ENCODE results near the gene KCNC1.

DNA sequence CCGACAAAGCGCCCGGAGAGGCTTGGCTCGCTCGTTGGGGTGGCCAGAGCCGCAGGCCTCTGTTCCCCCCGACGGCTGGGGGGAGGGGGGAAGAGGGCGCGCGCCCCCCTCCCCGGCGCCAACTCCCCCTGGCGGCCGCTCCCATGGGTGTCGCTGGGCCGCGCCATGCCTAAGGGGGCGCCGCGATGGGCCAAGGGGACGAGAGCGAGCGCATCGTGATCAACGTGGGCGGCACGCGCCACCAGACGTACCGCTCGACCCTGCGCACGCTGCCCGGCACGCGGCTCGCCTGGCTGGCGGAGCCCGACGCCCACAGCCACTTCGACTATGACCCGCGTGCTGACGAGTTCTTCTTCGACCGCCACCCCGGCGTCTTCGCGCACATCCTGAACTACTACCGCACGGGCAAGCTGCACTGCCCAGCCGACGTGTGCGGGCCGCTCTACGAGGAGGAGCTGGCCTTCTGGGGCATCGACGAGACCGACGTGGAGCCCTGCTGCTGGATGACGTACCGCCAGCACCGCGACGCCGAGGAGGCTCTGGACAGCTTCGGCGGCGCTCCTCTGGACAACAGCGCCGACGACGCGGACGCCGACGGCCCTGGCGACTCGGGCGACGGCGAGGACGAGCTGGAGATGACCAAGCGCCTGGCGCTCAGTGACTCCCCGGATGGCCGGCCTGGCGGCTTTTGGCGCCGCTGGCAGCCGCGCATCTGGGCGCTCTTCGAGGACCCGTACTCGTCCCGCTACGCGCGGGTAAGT is 1.4 kb downstream of the KCNC1 start:
- TF ChIP-seq, protein P1, sequence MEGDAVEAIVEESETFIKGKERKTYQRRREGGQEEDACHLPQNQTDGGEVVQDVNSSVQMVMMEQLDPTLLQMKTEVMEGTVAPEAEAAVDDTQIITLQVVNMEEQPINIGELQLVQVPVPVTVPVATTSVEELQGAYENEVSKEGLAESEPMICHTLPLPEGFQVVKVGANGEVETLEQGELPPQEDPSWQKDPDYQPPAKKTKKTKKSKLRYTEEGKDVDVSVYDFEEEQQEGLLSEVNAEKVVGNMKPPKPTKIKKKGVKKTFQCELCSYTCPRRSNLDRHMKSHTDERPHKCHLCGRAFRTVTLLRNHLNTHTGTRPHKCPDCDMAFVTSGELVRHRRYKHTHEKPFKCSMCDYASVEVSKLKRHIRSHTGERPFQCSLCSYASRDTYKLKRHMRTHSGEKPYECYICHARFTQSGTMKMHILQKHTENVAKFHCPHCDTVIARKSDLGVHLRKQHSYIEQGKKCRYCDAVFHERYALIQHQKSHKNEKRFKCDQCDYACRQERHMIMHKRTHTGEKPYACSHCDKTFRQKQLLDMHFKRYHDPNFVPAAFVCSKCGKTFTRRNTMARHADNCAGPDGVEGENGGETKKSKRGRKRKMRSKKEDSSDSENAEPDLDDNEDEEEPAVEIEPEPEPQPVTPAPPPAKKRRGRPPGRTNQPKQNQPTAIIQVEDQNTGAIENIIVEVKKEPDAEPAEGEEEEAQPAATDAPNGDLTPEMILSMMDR (IDR thresholded peaks at IDR 0.05), result peak in 1 of 6 experiments; percentile 18
- no peak for TF ChIP-seq POLR2A (IDR thresholded peaks at IDR 0.05)
